Fibroblast of lung (primary cell): ENCODE measurements around the gene FNDC7. TPM values are rescaled to one million over a fixed set of nuclear protein-coding genes. Genes with fewer than 3 reads are reported as not detected.

Experiments
- DNase-seq, 2 donors: peaks; one replicate each; pipeline versions ENCODE4 v3.0.0 to v3.0.0-alpha.2; 2010; ENCODE audit warnings: low read depth in 2 of 2
- H2AFZ ChIP-seq: 2 replicates; pipeline ENCODE4 v1.5.1; 2012; ENCODE audit warnings: low read length, control low read depth, inconsistent platforms
- H3K27ac ChIP-seq: 2 replicates; pipeline ENCODE4 v1.5.1; 2011; ENCODE audit warnings: low read length, control low read depth; ENCODE audit not compliant: insufficient read depth
- H3K27me3 ChIP-seq: 2 replicates; pipeline ENCODE4 v1.5.1; 2011; ENCODE audit warnings: mild to moderate bottlenecking, low read length; ENCODE audit not compliant: control insufficient read depth, insufficient read depth
- H3K36me3 ChIP-seq: 2 replicates; pipeline ENCODE4 v1.5.1; 2011; ENCODE audit warnings: low read length; ENCODE audit not compliant: control insufficient read depth, insufficient read depth
- H3K4me1 ChIP-seq: 2 replicates; pipeline ENCODE4 v1.5.1; 2011; ENCODE audit warnings: low read length; ENCODE audit not compliant: control insufficient read depth, insufficient read depth; ENCODE audit errors: extremely low read depth
- H3K4me2 ChIP-seq: 2 replicates; pipeline ENCODE4 v1.5.1; 2011; ENCODE audit warnings: low read length, control low read depth; ENCODE audit not compliant: insufficient read depth; ENCODE audit errors: extremely low read depth
- H3K4me3 ChIP-seq, 4 experiments: fragments of 200-600 bp in 1 of 4; sonication (generic) in 1 of 4; replicated peaks in 1 of 4; 2 replicates each; pipeline ENCODE4 v1.5.1; 2011 to 2016; ENCODE audit warnings: low read length in 4 of 4, low read depth in 3 of 4, mild to moderate bottlenecking in 3 of 4, control low read depth in 2 of 4, inconsistent platforms in 1 of 4, mixed read lengths in 1 of 4; ENCODE audit not compliant: insufficient read depth in 1 of 4; ENCODE audit errors: control extremely low read depth in 1 of 4
- H3K79me2 ChIP-seq: 2 replicates; pipeline ENCODE4 v1.5.1; 2012; ENCODE audit warnings: mild to moderate bottlenecking, low read length, inconsistent platforms; ENCODE audit not compliant: control insufficient read depth, insufficient read depth
- H3K9ac ChIP-seq: 2 replicates; pipeline ENCODE4 v1.5.1; 2011; ENCODE audit warnings: mild to moderate bottlenecking, low read length, control low read depth; ENCODE audit not compliant: insufficient read depth
- H3K9me3 ChIP-seq: 2 replicates; pipeline ENCODE4 v1.5.1; 2012; ENCODE audit warnings: low read depth, low read length; ENCODE audit not compliant: control insufficient read depth, insufficient read depth
- H4K20me1 ChIP-seq: 2 replicates; pipeline ENCODE4 v1.5.1; 2011; ENCODE audit warnings: low read length; ENCODE audit not compliant: control insufficient read depth, insufficient read depth; ENCODE audit errors: extremely low read depth
- EZH2 ChIP-seq: IDR thresholded peaks from 2 replicates; pipeline ENCODE4 v1.5.1; 2012; ENCODE audit warnings: low read length, control low read depth, mild to moderate bottlenecking; ENCODE audit errors: missing control alignments
- polyA plus RNA-seq, 2 donors: library from polyadenylated mRNA; depleted of rRNA in 1 of 2; stranded (reverse) in 1 of 2; unstranded in 1 of 2; fragments of >200 nt; gene quantifications; 2 replicates each; pipeline ENCODE4 v1.2.1, GENCODE V29; 2011 to 2012; ENCODE audit warnings: missing spikeins in 1 of 2
- total RNA-seq: library from RNA; depleted of rRNA; stranded (reverse); fragments of >200 nt; gene quantifications from 2 replicates; pipeline ENCODE4 v1.2.1, GENCODE V29; 2014
- TF ChIP-seq, protein P1 (sequence below), 2 donors: IDR thresholded peaks in 1 of 2; conservative IDR thresholded peaks in 1 of 2; 1 replicate in 1 of 2; 2 replicates in 1 of 2; pipeline ENCODE4 v1.5.1; 2011 to 2012; ENCODE audit warnings: low read length in 2 of 2, control low read depth in 1 of 2, inconsistent platforms in 1 of 2, low read depth in 1 of 2, mild to moderate bottlenecking in 1 of 2

The FNDC7 gene
- total and polyA plus RNA-seq, 2 donors (not counting 1 experiment from before 2014, with no cell fraction given): 0.06 to 0.17 TPM

DNA sequence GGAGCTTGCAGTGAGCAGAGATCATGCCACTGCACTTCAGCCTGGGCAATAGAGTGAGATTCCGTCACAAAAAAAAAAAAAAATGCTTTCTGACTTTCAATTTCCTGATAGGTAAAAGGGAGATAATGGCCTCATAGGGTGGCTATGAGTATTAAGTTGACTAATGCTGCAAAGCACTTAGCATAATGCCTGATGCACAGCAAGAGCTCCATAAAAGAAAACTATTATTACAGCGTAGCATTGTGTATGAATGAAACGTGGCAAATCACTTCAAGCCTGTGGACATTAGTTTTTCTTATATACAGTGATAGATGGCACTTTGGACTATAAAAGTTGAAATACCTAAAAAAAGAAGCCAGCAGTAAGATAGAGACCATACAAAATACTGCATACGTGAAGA is 16.8 kb downstream of the FNDC7 start:
- Histone ChIP-seq H3K4me1 (no peaks in the 10 kb centered on the region), H3K4me2 (no peak overlapping the region), H3K27ac (no peak overlapping the region), H3K27me3 (no peaks in the 10 kb centered on the region), H3K9me3 (no peaks in the 10 kb centered on the region), H3K4me3 (no peak overlapping the region), H3K9ac (no peak overlapping the region), H3K79me2 (no peaks in the 10 kb centered on the region), H2AFZ (no peak overlapping the region), H3K36me3 (no peaks in the 10 kb centered on the region), H4K20me1 (no peaks in the 10 kb centered on the region)
- DNase-seq: no peak
- TF ChIP-seq, protein P1, sequence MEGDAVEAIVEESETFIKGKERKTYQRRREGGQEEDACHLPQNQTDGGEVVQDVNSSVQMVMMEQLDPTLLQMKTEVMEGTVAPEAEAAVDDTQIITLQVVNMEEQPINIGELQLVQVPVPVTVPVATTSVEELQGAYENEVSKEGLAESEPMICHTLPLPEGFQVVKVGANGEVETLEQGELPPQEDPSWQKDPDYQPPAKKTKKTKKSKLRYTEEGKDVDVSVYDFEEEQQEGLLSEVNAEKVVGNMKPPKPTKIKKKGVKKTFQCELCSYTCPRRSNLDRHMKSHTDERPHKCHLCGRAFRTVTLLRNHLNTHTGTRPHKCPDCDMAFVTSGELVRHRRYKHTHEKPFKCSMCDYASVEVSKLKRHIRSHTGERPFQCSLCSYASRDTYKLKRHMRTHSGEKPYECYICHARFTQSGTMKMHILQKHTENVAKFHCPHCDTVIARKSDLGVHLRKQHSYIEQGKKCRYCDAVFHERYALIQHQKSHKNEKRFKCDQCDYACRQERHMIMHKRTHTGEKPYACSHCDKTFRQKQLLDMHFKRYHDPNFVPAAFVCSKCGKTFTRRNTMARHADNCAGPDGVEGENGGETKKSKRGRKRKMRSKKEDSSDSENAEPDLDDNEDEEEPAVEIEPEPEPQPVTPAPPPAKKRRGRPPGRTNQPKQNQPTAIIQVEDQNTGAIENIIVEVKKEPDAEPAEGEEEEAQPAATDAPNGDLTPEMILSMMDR (conservative IDR thresholded peaks at IDR 0.05 in 1 of 2, IDR thresholded peaks at IDR 0.05 in 1 of 2; ENCODE audit: low read depth in 1 of 2, low read length in 2 of 2): no peak
- no peak for TF ChIP-seq EZH2

GRCh38 chr1:108732398-108732797 is 19.7 kb downstream of the FNDC7 start:
- Histone ChIP-seq H3K79me2 (no peaks in the 10 kb centered on the region), H3K4me2 (no peak overlapping the region), H3K27ac (no peak overlapping the region), H3K27me3 (no peaks in the 10 kb centered on the region), H4K20me1 (no peaks in the 10 kb centered on the region), H3K4me1 (no peaks in the 10 kb centered on the region), H3K4me3 (no peak overlapping the region), H3K9me3 (no peaks in the 10 kb centered on the region), H3K9ac (no peak overlapping the region), H3K36me3 (no peaks in the 10 kb centered on the region), H2AFZ (no peak overlapping the region)
- no peak for TF ChIP-seq EZH2
- TF ChIP-seq, protein P1 (conservative IDR thresholded peaks at IDR 0.05 in 1 of 2, IDR thresholded peaks at IDR 0.05 in 1 of 2; ENCODE audit: low read depth in 1 of 2, low read length in 2 of 2): no peak
- DNase-seq: peak; percentile 26 to 32

- Histone ChIP-seq H3K4me2 (no peak overlapping the region), H3K4me1 (no peaks in the 10 kb centered on the region), H3K9me3 (no peaks in the 10 kb centered on the region), H3K9ac (no peak overlapping the region), H3K79me2 (no peaks in the 10 kb centered on the region), H3K4me3 (no peak overlapping the region), H3K27ac (no peak overlapping the region), H3K27me3 (no peaks in the 10 kb centered on the region), H2AFZ (no peak overlapping the region), H3K36me3 (no peaks in the 10 kb centered on the region), H4K20me1 (no peaks in the 10 kb centered on the region)
- TF ChIP-seq EZH2: no peak
- TF ChIP-seq, protein P1 (conservative IDR thresholded peaks at IDR 0.05 in 1 of 2, IDR thresholded peaks at IDR 0.05 in 1 of 2; ENCODE audit: low read depth in 1 of 2, low read length in 2 of 2): no peak
- DNase-seq: no peak
These were observed 21.6 kb downstream of the FNDC7 start for GRCh38 chr1:108734171-108734865.
